Body of pancreas (tissue), 4 donors: ENCODE results near the gene CHRD.

Source experiments
- POLR2A ChIP-seq, 3 donors: fragments of 450-650 bp; IDR thresholded peaks; one replicate each; pipeline ENCODE4 v1.6.1; 2016; ENCODE audit warnings: antibody characterized with exemption in 3 of 3, mild to moderate bottlenecking in 2 of 3
- TF ChIP-seq, protein P1 (sequence below), 7 experiments: fragments of 450-650 bp in 4 of 7; fragments of 200-600 bp in 3 of 7; sonication (generic) in 3 of 7; IDR thresholded peaks; one replicate each; pipeline ENCODE4 v1.5.1; 2016 to 2019; ENCODE audit warnings: antibody characterized with exemption in 7 of 7

- TF ChIP-seq, protein P1, sequence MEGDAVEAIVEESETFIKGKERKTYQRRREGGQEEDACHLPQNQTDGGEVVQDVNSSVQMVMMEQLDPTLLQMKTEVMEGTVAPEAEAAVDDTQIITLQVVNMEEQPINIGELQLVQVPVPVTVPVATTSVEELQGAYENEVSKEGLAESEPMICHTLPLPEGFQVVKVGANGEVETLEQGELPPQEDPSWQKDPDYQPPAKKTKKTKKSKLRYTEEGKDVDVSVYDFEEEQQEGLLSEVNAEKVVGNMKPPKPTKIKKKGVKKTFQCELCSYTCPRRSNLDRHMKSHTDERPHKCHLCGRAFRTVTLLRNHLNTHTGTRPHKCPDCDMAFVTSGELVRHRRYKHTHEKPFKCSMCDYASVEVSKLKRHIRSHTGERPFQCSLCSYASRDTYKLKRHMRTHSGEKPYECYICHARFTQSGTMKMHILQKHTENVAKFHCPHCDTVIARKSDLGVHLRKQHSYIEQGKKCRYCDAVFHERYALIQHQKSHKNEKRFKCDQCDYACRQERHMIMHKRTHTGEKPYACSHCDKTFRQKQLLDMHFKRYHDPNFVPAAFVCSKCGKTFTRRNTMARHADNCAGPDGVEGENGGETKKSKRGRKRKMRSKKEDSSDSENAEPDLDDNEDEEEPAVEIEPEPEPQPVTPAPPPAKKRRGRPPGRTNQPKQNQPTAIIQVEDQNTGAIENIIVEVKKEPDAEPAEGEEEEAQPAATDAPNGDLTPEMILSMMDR (IDR thresholded peaks at IDR 0.05) = peak; percentile 6 to 46 (median 44)
- TF ChIP-seq POLR2A (IDR thresholded peaks at IDR 0.05) = no peak
These were observed 34.3 kb upstream of the CHRD start for GRCh38 chr3:184345317-184346144.
